Thoracic aorta (tissue), 2 donors: ENCODE results near the gene ZER1. TPM values are rescaled to one million over a fixed set of nuclear protein-coding genes. Genes with fewer than 3 reads are reported as not detected.

Source experiments
- ATAC-seq: fragments of 150-250 bp; one replicate; pipeline ENCODE4 v1.8.0; 2017; ENCODE audit warnings: low read depth; ENCODE audit not compliant: insufficient number of reproducible peaks, low FRiP score
- DNase-seq: peaks from one replicate; pipeline ENCODE4 v3.0.0-alpha.2; 2020; ENCODE audit warnings: low spot score
- H3K27ac ChIP-seq, 2 donors: fragments of 200-600 bp; sonication (generic); 1 replicate in 1 of 2; 2 replicates in 1 of 2; pipeline ENCODE4 v1.5.1; 2016; ENCODE audit warnings: mild to moderate bottlenecking in 2 of 2, moderate library complexity in 2 of 2
- H3K27me3 ChIP-seq: fragments of 200-600 bp; sonication (generic); replicated peaks from 2 replicates; pipeline ENCODE4 v1.6.0; 2016; ENCODE audit warnings: mild to moderate bottlenecking; ENCODE audit not compliant: insufficient read depth
- H3K36me3 ChIP-seq: fragments of 200-600 bp; sonication (generic); one replicate; pipeline ENCODE4 v1.5.1; 2016
- H3K4me1 ChIP-seq, 2 donors: fragments of 200-600 bp; sonication (generic); 1 replicate in 1 of 2; 2 replicates in 1 of 2; pipeline versions ENCODE4 v1.5.1 to v1.6.0; 2016; ENCODE audit warnings: low read depth in 2 of 2, mild to moderate bottlenecking in 1 of 2; ENCODE audit not compliant: control insufficient read depth in 1 of 2
- H3K4me3 ChIP-seq: fragments of 200-600 bp; sonication (generic); 2 replicates; pipeline ENCODE4 v1.5.1; 2016; ENCODE audit warnings: mild to moderate bottlenecking
- H3K9me3 ChIP-seq: fragments of 200-600 bp; sonication (generic); 2 replicates; pipeline ENCODE4 v1.5.1; 2016
- CTCF ChIP-seq: fragments of 200-600 bp; sonication (generic); IDR thresholded peaks from one replicate; pipeline ENCODE4 v1.5.1; 2019; ENCODE audit warnings: antibody characterized with exemption
- total RNA-seq, 2 donors: library from RNA; depleted of rRNA; stranded (reverse); fragments of >200 nt; gene quantifications; one replicate each; pipeline versions ENCODE4 v1.1.0 to v1.2.3, GENCODE V29; 2016

Gene ZER1
- total RNA-seq, 2 donors from 2014 or later: 42.5 to 65.4 TPM

DNA sequence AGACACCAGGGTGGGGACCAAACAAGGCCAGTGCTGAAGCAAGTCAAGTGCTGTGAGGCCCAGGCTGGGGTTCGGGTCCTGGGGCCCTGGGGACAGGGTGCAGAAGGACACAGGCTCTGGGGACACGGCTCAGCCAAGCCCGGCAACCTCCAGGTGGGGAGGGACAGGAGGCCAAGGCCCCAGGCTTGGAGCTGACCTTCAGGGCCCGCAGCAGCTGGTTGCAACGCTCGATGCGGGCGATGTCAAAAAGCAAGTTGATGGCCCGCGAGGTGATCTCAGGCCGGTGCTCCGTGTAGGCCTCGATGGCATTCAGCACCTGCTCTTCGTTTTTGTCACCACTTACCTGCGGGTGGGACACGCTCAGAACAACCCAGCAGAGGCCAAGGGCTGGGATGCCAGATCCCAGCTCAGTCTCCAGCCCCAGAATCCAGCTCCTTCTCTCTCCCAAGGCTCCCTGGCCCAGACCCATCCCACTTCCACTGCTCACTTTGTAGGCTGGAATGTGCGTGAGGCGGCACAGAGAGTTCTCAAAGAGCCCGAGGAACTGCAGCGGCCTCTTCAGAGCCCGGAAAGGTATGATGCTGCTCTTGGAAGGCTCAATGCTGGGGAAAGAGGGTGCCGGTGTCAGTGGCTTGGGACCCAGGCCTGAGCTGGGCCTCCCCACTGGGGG lies 20.7 kb downstream of the ZER1 start:
- Histone ChIP-seq H3K27me3 (no peaks in the 10 kb centered on the region), H3K4me3 (no peak overlapping the region), H3K36me3 (peaks cover 40% of the 10 kb centered on the region), H3K9me3 (no peaks in the 10 kb centered on the region), H3K27ac (no peak overlapping the region), H3K4me1 (no peaks in the 10 kb centered on the region)
- ATAC-seq: no peak
- no peak for DNase-seq
- TF ChIP-seq CTCF: no peak

DNA sequence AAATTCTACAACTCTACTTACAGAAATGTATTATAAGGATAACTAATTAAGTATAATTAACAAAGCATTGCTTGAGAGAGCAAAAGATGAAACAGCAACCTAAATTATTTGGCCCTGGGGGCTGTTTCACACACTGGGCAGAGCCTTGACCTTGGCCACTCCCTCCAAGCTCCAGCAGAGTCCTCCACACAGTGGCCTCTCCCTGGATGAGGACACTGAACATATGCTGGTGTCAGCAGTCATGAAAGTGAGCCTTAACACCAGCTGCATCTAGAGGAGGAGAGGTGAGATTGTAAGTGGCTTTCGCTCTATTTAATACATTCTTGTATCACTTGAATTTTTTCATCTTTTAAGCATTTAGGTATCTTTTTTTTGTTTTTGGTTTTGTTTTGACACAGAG lies 24.5 kb downstream of the ZER1 start:
- Histone ChIP-seq H3K4me3 (no peak overlapping the region), H3K9me3 (no peaks in the 10 kb centered on the region), H3K27ac (no peak overlapping the region), H3K27me3 (no peaks in the 10 kb centered on the region), H3K36me3 (peaks cover 31% of the 10 kb centered on the region), H3K4me1 (no peaks in the 10 kb centered on the region)
- ATAC-seq: no peak
- DNase-seq: no peak
- TF ChIP-seq CTCF: no peak

- no peaks in the 10 kb centered on the region for H3K4me1 ChIP-seq
- DNase-seq (no peak), ATAC-seq (no peak)
- peaks cover 36% of the 10 kb centered on the region for H3K36me3 ChIP-seq
- H3K4me3 ChIP-seq: no peak overlapping the region
- no peak overlapping the region for H3K27ac ChIP-seq
- H3K9me3 ChIP-seq: no peaks in the 10 kb centered on the region
- no peak for TF ChIP-seq CTCF
- H3K27me3 ChIP-seq: no peaks in the 10 kb centered on the region
Measured at GRCh38 chr9:128743421-128743820, 28.3 kb downstream of the ZER1 start.

DNA sequence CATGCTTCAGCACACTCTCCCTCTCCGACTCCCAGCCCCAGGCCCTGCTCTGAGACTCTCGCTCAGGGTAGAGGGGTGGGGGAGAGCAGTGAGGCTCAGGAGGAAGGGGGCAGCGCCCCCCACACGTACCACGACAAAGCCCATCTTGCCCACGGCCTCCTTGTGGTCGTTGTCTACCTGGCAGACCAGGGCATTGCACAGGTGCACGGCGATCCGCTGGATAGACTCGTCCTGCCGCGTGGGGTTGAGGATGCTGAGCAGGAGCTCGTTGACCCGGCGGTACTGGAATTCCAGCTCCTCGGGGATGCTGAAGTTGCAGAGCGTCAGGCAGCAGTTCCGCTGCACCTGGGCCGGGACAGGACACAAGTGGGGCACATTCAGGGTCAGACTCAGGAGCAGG lies 29.3 kb downstream of the ZER1 start:
- Histone ChIP-seq H3K9me3 (no peaks in the 10 kb centered on the region), H3K27ac (no peak overlapping the region), H3K4me1 (no peaks in the 10 kb centered on the region), H3K36me3 (peaks cover 33% of the 10 kb centered on the region), H3K4me3 (no peak overlapping the region), H3K27me3 (no peaks in the 10 kb centered on the region)
- ATAC-seq: no peak
- no peak for DNase-seq
- TF ChIP-seq CTCF: no peak

GRCh38 chr9:128735373-128735772 lies 36.4 kb downstream of the ZER1 start:
- DNase-seq (no peak), ATAC-seq (no peak)
- Histone ChIP-seq H3K27ac (no peak overlapping the region), H3K36me3 (peaks cover 40% of the 10 kb centered on the region), H3K27me3 (no peaks in the 10 kb centered on the region), H3K4me3 (no peak overlapping the region), H3K9me3 (no peaks in the 10 kb centered on the region), H3K4me1 (no peaks in the 10 kb centered on the region)
- TF ChIP-seq CTCF: no peak
